ENCODE results near the gene COG5. TPM values are rescaled to one million over a fixed set of nuclear protein-coding genes. Genes with fewer than 3 reads are reported as not detected.

The COG5 gene
- total RNA-seq, 1 experiment from 2014 or later, result 20.2 TPM

GRCh38 chr7:107501593-107501992 is 62.1 kb downstream of the COG5 start:
- H3K56ac ChIP-seq (ENCODE audit: insufficient read length, low read depth, low read length), result no peak overlapping the region
- H3K79me2 ChIP-seq (ENCODE audit: insufficient read depth, low read length), result no peaks in the 10 kb centered on the region
- H3K36me3 Mint-ChIP-seq (ENCODE audit: insufficient read depth in 1 of 3, low read depth in 3 of 3), result peaks cover 6 to 10% (median 9%) of the 10 kb centered on the region in 3 experiments; a peak in 5 of 7 replicates
- H4K20me1 ChIP-seq (ENCODE audit: control insufficient read depth, insufficient read depth, insufficient read length), result no peaks in the 10 kb centered on the region
- 0 out of 4 replicates have a peak, but pooled peaks cover 0 to under 1% of the 10 kb centered on the region in 2 experiments for H3K4me1 Mint-ChIP-seq
- H3K23ac ChIP-seq (ENCODE audit: insufficient read length, low read depth, low read length), result no peak overlapping the region
- no peaks in the 10 kb centered on the region for H3K9me3 ChIP-seq (ENCODE audit: control insufficient read depth, low read depth, low read length)
- WGBS (ENCODE audit: extremely low coverage, insufficient read length, low lambda C conversion rate), result no CpG with 5 or more reads among the region's 1 CpG
- no peaks in the 10 kb centered on the region for H3K4me1 ChIP-seq (ENCODE audit: insufficient read depth, low read length)
- no peak overlapping the region for H2AK5ac ChIP-seq (ENCODE audit: insufficient read length, low read length)
- no peak overlapping the region for H4K91ac ChIP-seq (ENCODE audit: insufficient read length, low read depth, low read length)
- no peak overlapping the region for H2BK12ac ChIP-seq (ENCODE audit: insufficient read length, low read depth, low read length)
- no peak overlapping the region for H4K8ac ChIP-seq (replicated peaks; ENCODE audit: insufficient read length, low read depth, low read length)
- no peak overlapping the region for H3K4me3 Mint-ChIP-seq
- no peak overlapping the region for H2BK120ac ChIP-seq (ENCODE audit: low read depth, low read length, poor library complexity, severe bottlenecking)
- no peak overlapping the region for H3K9ac ChIP-seq (ENCODE audit: extremely low read depth, insufficient read length, low read length)
- no peak for DNase-seq
- no peak overlapping the region for H3K4me2 ChIP-seq (ENCODE audit: insufficient read depth, insufficient read length, low read length)
- no peak overlapping the region for H3K14ac ChIP-seq (ENCODE audit: insufficient read depth, low read length)
- no peak overlapping the region for H2BK20ac ChIP-seq (ENCODE audit: low read depth, low read length, poor library complexity, severe bottlenecking)
- no peak overlapping the region for H3K18ac ChIP-seq (ENCODE audit: insufficient read length, low read depth, low read length)
- no peak overlapping the region for H2AFZ ChIP-seq (ENCODE audit: low read length)
- H3K23me2 ChIP-seq (ENCODE audit: insufficient read length, low read depth, low read length, poor library complexity, severe bottlenecking), result no peaks in the 10 kb centered on the region
- H3K27me3 ChIP-seq (ENCODE audit: insufficient read depth, low read length), result no peaks in the 10 kb centered on the region
- no peak overlapping the region for H3K27ac ChIP-seq (ENCODE audit: insufficient read length, low read depth, low read length)
- no peaks in the 10 kb centered on the region for H3K79me1 ChIP-seq (ENCODE audit: insufficient read depth, low read depth, low read length, poor library complexity, severe bottlenecking)
- H3K27ac Mint-ChIP-seq, result no peak overlapping the region
- H2BK5ac ChIP-seq (ENCODE audit: insufficient read length, low read length), result no peak overlapping the region
- no peaks in the 10 kb centered on the region; a peak in 1 of 5 replicates for H3K9me3 Mint-ChIP-seq
- H4K5ac ChIP-seq (ENCODE audit: insufficient read length, low read depth, low read length), result no peak overlapping the region
- H3K4ac ChIP-seq (ENCODE audit: low read depth, low read length), result no peak overlapping the region
- H2BK15ac ChIP-seq (ENCODE audit: low read depth, low read length), result no peak overlapping the region
- peak; percentile 67 for TF ChIP-seq CTCF (conservative IDR thresholded peaks at IDR 0.05)
- no peaks in the 10 kb centered on the region for H3K27me3 Mint-ChIP-seq (ENCODE audit: low read depth)
- H3T11ph ChIP-seq (ENCODE audit: low read length), result no peak overlapping the region

Data from H9 (cell line).